Hippocampal formation (tissue), 2 donors: Measurements from ENCODE around the gene DLGAP4.
"Not testable (repeated sequence)": the region's sequence is repeated elsewhere in the genome, so short reads cannot be mapped to it uniquely, and the experiment has no call there.

Experiments
- DNase-seq, 2 donors: peaks; one replicate each; lab custom pipeline; 2025; lab: John Stamatoyannopoulos, UW

The DLGAP4 gene

GRCh38 chr20:36355469-36356171, 49.5 kb downstream of the DLGAP4 start:
- DNase-seq: no peak

DNA sequence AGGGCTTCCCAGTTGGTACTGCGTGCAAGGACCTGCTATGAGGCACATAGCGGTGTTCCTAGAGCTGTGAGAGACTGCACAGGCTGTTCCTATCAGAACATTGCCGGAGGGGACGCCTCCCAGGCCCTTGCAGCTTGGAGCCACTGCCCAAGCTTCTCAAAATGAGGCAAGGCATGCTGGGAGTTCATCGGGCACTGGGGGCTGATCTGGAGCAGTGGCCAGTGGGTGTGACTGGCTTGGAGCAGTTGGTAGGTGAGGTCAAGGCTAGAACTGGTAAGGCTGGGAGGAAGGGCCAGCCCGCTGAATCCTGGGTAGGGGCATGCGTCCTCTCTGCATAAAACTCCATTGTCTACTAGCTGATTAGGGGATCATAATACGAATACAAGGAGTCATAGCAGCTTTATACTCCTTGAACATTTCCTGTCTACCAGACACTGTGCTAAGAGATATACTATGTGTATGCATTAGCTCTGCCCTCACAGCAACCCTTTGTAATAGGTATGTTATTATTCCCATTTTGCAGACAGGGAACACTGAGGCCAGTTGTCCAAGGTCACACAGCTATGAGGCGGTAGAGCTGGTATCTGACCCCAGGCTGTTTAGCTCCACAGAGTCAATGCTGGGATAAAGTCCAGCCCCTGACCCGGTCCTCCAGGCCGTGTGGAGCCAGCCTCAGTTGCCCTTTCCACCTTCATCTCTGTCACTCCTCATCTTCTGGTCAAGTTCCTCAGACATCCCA, 53.7 kb downstream of the DLGAP4 start:
- no peak for DNase-seq

DNA sequence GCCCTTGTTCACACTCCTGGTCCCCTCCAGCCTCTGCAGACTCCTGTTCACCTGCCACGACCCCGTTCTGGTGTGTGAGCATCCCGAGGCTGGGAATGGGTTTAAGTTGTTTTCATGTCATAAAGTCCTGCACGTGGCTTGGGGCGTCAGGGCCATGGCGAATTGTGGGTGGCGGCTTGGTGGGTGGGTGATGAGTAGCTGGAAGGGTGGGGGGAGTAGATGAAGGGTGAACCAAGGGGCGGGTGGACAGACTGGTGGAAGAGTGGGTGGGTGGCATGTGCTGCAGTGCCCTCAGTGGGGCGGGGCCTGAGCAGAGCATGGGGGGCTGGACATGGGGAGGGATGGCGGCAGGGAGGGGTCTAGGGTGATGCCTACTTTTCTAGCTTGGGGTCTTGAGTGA, 54.3 kb downstream of the DLGAP4 start:
- no peak for DNase-seq

DNA sequence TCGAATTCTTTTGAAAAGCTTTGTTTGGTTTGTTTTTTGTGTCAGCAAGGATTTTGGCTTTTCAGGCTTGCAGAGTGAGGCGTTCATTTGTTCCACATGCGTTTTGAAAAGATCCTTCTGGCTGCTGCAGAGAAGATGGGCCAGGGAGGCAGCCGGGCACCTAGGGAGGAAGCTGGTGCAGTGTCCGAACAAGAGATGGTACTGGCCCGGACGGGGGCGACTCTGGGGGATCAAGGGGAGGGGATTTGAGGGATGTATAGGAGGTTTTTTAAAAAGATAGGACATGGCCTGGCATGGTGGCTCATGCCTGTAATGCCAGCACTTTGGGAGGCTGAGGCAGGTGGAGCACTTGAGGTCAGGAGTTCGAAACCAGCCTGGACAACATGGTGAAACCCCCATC, 55.3 kb downstream of the DLGAP4 start:
- DNase-seq: no peak

DNA sequence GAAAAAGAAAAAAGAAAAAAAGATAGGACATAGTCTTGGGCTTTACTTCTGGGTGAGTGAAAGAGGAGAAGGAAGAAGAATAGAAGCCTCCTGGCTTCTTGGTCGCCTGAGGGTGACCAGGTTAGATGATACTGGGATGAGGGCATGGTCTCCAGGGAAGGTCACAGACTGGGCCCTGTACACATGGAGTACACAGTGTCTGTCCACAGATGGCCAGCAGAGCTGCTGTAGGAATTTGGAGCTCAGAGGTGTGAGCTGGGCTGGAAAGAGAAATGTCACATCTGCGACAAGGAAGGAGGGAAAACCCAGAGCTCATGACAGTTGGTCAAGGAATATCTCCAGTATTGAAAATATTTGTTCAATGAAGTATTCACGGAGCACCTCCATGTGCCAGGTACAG, 56.1 kb downstream of the DLGAP4 start:
- no peak for DNase-seq

DNA sequence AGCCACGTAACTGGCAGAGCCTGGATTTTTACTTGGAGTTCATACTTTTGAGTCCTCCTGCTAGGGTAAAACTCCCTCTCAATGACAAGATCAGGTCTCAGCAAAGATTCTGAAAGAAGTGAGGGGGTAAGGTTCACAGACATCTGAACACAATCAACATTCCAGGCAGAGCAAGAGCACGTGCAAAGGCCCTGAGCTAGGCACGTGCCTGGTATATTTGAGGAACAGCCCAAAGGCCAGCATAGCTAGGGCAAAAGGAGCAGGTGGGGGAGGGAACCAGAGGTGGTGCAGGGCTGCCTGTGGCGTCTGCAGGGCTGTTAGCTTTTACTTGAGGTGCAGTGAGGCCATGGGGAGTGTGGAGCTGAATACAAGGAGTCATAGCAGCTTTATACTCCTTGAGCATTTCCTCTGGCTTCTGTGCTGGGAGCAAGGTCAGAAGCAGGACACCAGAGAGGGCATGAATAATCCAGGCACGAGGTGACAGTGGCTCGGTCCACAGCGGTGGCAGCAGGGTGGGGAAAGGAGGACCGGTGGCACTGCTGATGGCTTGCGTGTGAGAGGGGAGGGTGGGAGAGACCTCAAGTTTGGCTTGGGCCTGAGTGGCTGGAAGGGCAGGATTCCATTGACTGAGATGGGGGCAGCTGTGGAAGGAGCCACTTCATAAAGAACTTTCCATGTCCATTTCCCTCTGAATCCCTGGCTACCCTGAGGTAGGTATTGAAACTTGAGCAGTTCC, 57.0 kb downstream of the DLGAP4 start:
- no peak for DNase-seq

DNA sequence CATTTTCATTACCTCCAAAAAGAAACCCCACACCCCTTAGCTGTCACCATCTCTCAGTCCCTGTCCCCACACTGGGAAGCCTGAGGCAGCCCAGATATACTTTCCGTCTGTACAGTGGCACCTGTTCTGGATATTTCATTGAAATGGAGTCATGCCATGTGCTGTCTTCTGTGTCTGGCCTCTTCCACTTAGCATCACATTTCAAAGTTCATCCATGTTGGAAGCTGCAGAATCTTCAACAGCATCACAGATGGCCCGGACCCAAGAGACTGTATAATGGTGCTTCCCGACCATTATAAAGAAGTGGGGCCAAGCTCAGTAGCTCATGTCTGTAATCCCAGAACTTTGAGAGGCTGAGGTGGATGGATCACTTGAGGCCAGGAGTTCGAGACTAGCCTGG, 58.4 kb downstream of the DLGAP4 start:
- no peak for DNase-seq

- no peak for DNase-seq
Observed at GRCh38 chr20:36366623-36367369, 60.7 kb downstream of the DLGAP4 start.

DNA sequence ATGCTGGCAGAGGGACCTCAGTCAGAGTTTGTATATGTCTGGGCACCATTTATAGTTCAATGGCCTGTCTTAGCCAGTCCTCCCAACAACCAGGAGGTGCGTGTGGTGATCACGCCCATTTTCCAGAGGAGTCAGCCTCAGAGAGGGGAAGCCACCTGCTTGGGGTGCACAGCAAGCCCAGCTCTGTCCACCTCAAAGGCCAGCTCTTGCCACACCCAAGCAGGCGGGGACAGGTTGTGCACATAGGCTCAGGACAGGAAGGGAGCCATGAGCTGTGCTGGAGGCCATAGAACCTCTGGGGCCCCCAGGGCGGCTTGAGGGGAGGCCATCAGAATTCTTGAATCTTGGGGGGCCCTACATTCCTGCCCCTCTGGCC, 61.2 kb downstream of the DLGAP4 start:
- DNase-seq: no peak

- no peak for DNase-seq
Observed at GRCh38 chr20:36367907-36368799, 62.0 kb downstream of the DLGAP4 start.

DNA sequence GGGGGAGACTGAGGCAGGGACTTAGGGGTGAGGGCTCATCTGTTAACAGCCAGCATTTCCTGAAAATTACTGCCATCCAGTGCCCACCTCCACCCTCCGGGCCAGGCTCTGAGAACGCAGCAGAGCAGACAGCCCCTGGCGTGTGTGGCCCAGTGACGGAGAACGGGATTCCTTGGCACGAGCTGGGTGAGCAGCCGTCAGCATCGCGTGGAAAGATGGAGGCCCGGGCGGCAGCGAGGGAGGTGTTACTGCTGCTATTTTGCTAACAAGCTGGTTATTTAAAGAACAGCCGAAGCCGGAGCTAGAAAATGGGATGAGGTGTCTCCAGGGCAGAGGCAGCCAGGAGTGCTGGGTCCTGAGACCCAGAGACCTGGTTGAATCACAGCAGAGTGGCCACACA, 62.7 kb downstream of the DLGAP4 start:
- DNase-seq: peak in 1 of 2 donors; percentile 17

- DNase-seq: no peak
Observed at GRCh38 chr20:36369739-36370138, 63.6 kb downstream of the DLGAP4 start.

GRCh38 chr20:36370991-36371790, 65.1 kb downstream of the DLGAP4 start:
- DNase-seq: no peak

GRCh38 chr20:36372666-36373065, 66.5 kb downstream of the DLGAP4 start:
- no peak for DNase-seq

- no peak for DNase-seq
Observed at GRCh38 chr20:36373089-36373488, 67.0 kb downstream of the DLGAP4 start.

DNA sequence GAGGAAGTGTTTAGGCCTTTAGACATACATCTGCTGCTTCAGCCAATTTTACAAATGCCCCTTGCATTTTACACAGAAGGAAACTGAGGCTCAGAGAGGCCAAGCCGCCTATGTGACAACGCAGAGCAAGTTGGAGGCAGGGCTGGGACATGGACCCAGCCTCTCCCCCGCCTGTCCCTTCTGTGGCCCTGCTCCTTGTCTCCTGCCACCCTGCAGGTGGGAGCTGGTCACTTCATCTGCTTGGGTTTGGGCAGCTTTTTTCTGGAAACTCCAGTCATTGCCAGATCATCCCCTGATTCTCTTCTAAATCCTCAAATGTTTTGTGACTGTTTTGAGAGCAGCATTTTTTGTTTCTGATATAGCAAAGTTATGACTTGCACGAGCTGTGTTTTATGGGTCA, 68.9 kb downstream of the DLGAP4 start:
- no peak for DNase-seq

DNA sequence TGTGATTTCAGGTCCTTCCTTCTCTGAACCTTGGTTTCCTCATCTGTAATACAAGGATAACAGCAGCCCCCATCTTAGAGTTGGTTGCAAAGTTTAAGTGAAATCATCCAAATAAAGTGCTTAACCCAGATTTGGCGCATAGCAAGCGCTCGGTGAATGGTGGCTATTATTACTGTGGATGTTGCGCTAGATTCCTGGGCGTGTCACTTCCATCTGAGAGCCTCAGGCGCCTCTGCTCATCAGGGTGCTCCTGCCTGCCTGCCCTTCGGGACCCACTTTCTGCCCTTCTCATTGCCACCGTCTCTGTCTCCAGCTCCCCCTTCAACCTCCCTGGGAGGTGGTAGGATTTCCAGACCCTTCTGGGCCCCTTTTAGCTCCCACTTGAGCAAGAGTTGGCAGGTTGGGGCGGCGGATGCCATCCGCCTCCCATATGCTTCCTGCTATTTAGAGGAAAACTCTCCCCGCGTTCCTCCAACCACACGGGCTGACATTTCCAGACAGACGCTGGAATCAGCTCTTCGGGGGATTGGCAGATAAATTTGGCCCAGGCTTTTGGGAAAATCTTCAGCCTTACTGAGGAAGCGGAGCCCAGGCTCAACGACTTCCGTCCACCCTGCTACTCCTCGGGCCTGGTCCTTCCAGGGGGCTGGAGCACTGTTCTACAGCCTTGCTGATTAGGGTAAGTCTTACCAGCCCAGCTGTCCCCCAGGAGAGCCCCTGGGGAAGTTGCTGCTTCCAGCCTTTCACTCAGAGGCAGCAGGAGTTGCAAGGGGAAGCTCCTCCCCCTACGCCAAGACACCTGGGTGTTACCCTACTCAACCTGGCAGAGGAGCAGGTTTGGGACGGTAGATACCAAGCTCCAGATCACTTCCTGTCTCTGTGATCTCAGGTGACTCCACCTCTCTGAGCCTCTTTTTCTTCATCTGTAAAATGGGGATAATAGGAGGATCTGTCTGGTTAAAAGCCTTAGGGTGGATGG, 71.5 kb downstream of the DLGAP4 start:
- peak in 1 of 2 donors; percentile 26 for DNase-seq

- DNase-seq: no peak
Observed at GRCh38 chr20:36378686-36379085, 72.5 kb downstream of the DLGAP4 start.

DNA sequence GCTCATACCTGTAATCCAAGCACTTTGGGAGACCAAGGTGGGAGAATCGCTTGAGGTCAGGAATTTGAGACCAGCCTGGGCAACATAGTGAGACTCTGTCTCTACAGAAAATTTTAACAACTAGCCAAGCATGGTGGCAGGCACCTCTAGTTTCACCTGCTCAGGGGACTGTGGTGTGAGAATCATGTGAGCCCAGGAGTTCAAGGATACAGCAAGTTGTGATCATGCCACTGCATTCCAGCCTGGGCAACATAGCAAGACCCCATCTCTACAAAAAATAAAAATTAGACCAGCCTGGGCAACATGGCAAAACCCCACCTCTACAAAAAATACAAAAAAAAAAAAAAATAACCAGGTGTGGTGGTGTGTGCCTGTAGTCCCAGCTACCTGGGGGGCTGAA, 73.8 kb downstream of the DLGAP4 start:
- DNase-seq: not testable (repeated sequence)
